ENCODE results near the gene SEBOX. TPM values are rescaled to one million over a fixed set of nuclear protein-coding genes. Genes with fewer than 3 reads are reported as not detected.

Gene SEBOX
- total and polyA plus RNA-seq, 2 experiments from 2014 or later, result not detected

DNA sequence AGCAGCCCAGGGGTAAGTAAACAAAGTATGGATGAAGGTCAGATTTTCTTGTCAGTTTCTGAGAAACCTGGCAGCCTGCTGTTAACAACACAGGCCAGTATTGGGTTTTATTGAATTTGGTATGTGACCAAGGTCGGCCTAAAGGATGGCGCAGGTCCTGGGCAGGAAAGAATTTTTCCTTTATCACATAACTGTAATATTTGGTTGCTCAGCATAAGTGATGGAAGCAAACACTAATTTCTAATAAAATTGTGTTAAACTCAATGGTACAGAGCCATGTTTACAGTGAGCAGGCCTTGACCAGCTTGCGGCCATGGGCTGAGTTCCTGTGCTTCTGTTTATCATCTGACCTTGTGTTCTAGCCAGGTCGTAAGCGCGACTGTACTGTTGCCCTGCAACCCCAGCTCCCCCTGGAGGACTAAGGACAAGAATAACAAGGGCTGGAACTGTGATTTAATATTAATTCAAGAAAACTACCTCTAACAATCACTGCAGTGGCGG is 18.2 kb downstream of the SEBOX start:
- H3K27ac ChIP-seq (ENCODE audit: low read depth), result no peak overlapping the region; the same call in 1 of the 2 replicates
- H3F3A ChIP-seq (replicated peaks; ENCODE audit: low read depth), result no peaks in the 10 kb centered on the region
- no peak overlapping the region for H3K4me2 ChIP-seq
- no peaks in the 10 kb centered on the region for H3K79me2 ChIP-seq (replicated peaks; ENCODE audit: insufficient read depth)
- H3K9me2 ChIP-seq (ENCODE audit: insufficient read depth), result no peaks in the 10 kb centered on the region
- Mint-ChIP-seq H3K4me3 (no peak overlapping the region), H3K36me3 (ENCODE audit: low read depth) (peaks cover 69% of the 10 kb centered on the region), H3K4me1 (peaks cover 16% of the 10 kb centered on the region), H3K27ac (0 out of 2 replicates have a peak overlapping the region, but pooled peaks have one; percentile 46), H3K27me3 (ENCODE audit: insufficient read depth, low read depth, poor library complexity) (peaks cover 9% of the 10 kb centered on the region), H3K9me3 (no peaks in the 10 kb centered on the region)
- no peaks in the 10 kb centered on the region; the same call in 1 of the 2 replicates for H3K4me1 ChIP-seq (ENCODE audit: insufficient read depth)
- no peak overlapping the region for H3K4me3 ChIP-seq
- TF ChIP-seq STAT1 (IDR thresholded peaks at IDR 0.05; ENCODE audit: unreplicated experiment) (no peak), ZNF331 (CRISPR knock-in tag; IDR thresholded peaks at IDR 0.05; ENCODE audit: low read depth) (no peak), NANOG (IDR thresholded peaks at IDR 0.05; ENCODE audit: borderline replicate concordance) (no peak)
- TF ChIP-seq, protein P1, sequence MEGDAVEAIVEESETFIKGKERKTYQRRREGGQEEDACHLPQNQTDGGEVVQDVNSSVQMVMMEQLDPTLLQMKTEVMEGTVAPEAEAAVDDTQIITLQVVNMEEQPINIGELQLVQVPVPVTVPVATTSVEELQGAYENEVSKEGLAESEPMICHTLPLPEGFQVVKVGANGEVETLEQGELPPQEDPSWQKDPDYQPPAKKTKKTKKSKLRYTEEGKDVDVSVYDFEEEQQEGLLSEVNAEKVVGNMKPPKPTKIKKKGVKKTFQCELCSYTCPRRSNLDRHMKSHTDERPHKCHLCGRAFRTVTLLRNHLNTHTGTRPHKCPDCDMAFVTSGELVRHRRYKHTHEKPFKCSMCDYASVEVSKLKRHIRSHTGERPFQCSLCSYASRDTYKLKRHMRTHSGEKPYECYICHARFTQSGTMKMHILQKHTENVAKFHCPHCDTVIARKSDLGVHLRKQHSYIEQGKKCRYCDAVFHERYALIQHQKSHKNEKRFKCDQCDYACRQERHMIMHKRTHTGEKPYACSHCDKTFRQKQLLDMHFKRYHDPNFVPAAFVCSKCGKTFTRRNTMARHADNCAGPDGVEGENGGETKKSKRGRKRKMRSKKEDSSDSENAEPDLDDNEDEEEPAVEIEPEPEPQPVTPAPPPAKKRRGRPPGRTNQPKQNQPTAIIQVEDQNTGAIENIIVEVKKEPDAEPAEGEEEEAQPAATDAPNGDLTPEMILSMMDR (conservative IDR thresholded peaks at IDR 0.05; ENCODE audit: low read depth in 2 of 2), result peak; percentile 43 to 56
- ATAC-seq, result peak; percentile 51
- H4K20me1 ChIP-seq (replicated peaks; ENCODE audit: insufficient read depth), result peaks cover 14% of the 10 kb centered on the region; the same call in 1 of the 2 replicates
- H3K36me3 ChIP-seq (ENCODE audit: insufficient read depth), result peaks cover 18% of the 10 kb centered on the region
- H3K27me3 ChIP-seq (ENCODE audit: insufficient read depth), result no peaks in the 10 kb centered on the region
- H2AFZ ChIP-seq, result no peak overlapping the region
- DNase-seq (ENCODE audit: low spot score), result peak; percentile 57

DNA sequence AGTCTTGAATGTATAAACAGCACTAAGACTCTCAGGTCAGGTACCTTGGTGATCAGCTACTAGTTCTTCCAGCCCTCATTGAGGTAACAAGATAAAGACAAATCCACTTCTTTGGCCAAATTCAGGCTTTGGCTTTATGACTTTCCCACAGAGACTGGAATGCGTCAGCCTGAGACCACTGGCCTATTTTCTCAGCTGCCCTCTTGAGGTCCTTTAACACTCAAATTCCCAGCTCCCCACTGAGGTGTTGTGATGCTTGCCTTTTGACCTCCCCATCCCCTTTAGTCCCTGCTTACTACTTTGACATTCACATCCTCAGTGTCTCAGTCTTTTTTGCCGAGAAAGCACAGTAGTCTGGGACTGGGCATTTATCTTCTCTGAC is 18.8 kb downstream of the SEBOX start:
- Mint-ChIP-seq H3K27me3 (ENCODE audit: insufficient read depth, low read depth, poor library complexity) (peaks cover 9% of the 10 kb centered on the region), H3K27ac (no peak overlapping the region), H3K4me3 (no peak overlapping the region; the same call in 2 of the 3 replicates), H3K36me3 (ENCODE audit: low read depth) (peaks cover 63% of the 10 kb centered on the region), H3K9me3 (no peaks in the 10 kb centered on the region), H3K4me1 (peaks cover 16% of the 10 kb centered on the region)
- H3K4me2 ChIP-seq, result no peak overlapping the region
- no peak overlapping the region for H2AFZ ChIP-seq
- H3F3A ChIP-seq (replicated peaks; ENCODE audit: low read depth), result no peaks in the 10 kb centered on the region
- H3K36me3 ChIP-seq (ENCODE audit: insufficient read depth), result peaks cover 15% of the 10 kb centered on the region
- ATAC-seq (peak; percentile 63), DNase-seq (ENCODE audit: low spot score) (peak; percentile 35)
- H3K27me3 ChIP-seq (ENCODE audit: insufficient read depth), result no peaks in the 10 kb centered on the region
- peaks cover 11% of the 10 kb centered on the region; the same call in 1 of the 2 replicates for H4K20me1 ChIP-seq (replicated peaks; ENCODE audit: insufficient read depth)
- no peak overlapping the region for H3K4me3 ChIP-seq
- no peaks in the 10 kb centered on the region for H3K9me2 ChIP-seq (ENCODE audit: insufficient read depth)
- H3K27ac ChIP-seq (ENCODE audit: low read depth), result no peak overlapping the region; the same call in 1 of the 2 replicates
- H3K79me2 ChIP-seq (replicated peaks; ENCODE audit: insufficient read depth), result no peaks in the 10 kb centered on the region
- H3K4me1 ChIP-seq (ENCODE audit: insufficient read depth), result no peaks in the 10 kb centered on the region; the same call in 1 of the 2 replicates
- TF ChIP-seq STAT1 (IDR thresholded peaks at IDR 0.05; ENCODE audit: unreplicated experiment) (no peak), CREB1 (CRISPR knock-in tag; IDR thresholded peaks at IDR 0.05; ENCODE audit: low read depth) (no peak), EZH2 (IDR thresholded peaks at IDR 0.05; ENCODE audit: low read depth, unreplicated experiment) (no peak), EZH2phosphoT487 (IDR thresholded peaks at IDR 0.05; ENCODE audit: unreplicated experiment) (no peak), ZNF114 (CRISPR knock-in tag; IDR thresholded peaks at IDR 0.05) (no peak)
- TF ChIP-seq, protein P2, sequence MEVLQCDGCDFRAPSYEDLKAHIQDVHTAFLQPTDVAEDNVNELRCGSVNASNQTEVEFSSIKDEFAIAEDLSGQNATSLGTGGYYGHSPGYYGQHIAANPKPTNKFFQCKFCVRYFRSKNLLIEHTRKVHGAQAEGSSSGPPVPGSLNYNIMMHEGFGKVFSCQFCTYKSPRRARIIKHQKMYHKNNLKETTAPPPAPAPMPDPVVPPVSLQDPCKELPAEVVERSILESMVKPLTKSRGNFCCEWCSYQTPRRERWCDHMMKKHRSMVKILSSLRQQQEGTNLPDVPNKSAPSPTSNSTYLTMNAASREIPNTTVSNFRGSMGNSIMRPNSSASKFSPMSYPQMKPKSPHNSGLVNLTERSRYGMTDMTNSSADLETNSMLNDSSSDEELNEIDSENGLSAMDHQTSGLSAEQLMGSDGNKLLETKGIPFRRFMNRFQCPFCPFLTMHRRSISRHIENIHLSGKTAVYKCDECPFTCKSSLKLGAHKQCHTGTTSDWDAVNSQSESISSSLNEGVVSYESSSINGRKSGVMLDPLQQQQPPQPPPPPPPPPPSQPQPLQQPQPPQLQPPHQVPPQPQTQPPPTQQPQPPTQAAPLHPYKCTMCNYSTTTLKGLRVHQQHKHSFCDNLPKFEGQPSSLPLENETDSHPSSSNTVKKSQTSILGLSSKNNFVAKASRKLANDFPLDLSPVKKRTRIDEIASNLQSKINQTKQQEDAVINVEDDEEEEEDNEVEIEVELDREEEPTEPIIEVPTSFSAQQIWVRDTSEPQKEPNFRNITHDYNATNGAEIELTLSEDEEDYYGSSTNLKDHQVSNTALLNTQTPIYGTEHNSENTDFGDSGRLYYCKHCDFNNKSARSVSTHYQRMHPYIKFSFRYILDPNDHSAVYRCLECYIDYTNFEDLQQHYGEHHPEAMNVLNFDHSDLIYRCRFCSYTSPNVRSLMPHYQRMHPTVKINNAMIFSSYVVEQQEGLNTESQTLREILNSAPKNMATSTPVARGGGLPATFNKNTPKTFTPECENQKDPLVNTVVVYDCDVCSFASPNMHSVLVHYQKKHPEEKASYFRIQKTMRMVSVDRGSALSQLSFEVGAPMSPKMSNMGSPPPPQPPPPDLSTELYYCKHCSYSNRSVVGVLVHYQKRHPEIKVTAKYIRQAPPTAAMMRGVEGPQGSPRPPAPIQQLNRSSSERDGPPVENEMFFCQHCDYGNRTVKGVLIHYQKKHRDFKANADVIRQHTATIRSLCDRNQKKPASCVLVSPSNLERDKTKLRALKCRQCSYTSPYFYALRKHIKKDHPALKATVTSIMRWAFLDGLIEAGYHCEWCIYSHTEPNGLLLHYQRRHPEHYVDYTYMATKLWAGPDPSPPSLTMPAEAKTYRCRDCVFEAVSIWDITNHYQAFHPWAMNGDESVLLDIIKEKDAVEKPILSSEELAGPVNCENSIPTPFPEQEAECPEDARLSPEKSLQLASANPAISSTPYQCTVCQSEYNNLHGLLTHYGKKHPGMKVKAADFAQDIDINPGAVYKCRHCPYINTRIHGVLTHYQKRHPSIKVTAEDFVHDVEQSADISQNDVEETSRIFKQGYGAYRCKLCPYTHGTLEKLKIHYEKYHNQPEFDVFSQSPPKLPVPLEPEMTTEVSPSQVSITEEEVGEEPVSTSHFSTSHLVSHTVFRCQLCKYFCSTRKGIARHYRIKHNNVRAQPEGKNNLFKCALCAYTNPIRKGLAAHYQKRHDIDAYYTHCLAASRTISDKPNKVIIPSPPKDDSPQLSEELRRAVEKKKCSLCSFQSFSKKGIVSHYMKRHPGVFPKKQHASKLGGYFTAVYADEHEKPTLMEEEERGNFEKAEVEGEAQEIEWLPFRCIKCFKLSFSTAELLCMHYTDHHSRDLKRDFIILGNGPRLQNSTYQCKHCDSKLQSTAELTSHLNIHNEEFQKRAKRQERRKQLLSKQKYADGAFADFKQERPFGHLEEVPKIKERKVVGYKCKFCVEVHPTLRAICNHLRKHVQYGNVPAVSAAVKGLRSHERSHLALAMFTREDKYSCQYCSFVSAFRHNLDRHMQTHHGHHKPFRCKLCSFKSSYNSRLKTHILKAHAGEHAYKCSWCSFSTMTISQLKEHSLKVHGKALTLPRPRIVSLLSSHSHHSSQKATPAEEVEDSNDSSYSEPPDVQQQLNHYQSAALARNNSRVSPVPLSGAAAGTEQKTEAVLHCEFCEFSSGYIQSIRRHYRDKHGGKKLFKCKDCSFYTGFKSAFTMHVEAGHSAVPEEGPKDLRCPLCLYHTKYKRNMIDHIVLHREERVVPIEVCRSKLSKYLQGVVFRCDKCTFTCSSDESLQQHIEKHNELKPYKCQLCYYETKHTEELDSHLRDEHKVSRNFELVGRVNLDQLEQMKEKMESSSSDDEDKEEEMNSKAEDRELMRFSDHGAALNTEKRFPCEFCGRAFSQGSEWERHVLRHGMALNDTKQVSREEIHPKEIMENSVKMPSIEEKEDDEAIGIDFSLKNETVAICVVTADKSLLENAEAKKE (CRISPR knock-in tag; IDR thresholded peaks at IDR 0.05), result no peak
- TF ChIP-seq, protein P1 (conservative IDR thresholded peaks at IDR 0.05; ENCODE audit: low read depth in 2 of 2), result no peak
- TF ChIP-seq, protein P3, sequence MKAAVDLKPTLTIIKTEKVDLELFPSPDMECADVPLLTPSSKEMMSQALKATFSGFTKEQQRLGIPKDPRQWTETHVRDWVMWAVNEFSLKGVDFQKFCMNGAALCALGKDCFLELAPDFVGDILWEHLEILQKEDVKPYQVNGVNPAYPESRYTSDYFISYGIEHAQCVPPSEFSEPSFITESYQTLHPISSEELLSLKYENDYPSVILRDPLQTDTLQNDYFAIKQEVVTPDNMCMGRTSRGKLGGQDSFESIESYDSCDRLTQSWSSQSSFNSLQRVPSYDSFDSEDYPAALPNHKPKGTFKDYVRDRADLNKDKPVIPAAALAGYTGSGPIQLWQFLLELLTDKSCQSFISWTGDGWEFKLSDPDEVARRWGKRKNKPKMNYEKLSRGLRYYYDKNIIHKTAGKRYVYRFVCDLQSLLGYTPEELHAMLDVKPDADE (IDR thresholded peaks at IDR 0.05), result no peak
